Dedifferentiated amniotic fluid mesenchymal stem cell (primary cell): ENCODE data around the gene NDFIP2.
"Not testable (repeated sequence)": the region's sequence is repeated elsewhere in the genome, so short reads cannot be mapped to it uniquely, and the experiment has no call there.

ENCODE experiments used
- DNase-seq: peaks from one replicate; pipeline ENCODE4 v3.0.0-alpha.2; 2016; ENCODE audit errors: extremely low spot score

NDFIP2 gene

DNA sequence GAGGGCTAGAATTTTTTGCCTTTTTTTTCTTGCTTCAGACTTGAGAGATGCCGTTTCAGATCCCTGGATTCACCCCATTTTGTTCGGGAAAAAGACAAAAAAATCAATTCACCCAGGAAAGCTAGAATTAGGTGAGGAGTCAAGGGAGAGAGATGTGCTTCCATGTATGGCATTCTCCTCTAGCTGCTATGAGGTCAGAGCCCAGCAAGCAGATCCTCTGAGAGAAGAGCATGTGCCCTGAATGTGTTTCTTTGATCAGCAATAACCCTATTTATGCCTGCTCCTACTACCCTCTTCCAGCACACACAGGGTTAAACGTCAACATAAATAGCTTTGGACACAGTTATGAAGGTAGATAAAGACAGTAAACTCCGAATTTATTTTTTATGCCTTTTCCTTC is 53.6 kb downstream of the NDFIP2 start:
- DNase-seq, result no peak

DNA sequence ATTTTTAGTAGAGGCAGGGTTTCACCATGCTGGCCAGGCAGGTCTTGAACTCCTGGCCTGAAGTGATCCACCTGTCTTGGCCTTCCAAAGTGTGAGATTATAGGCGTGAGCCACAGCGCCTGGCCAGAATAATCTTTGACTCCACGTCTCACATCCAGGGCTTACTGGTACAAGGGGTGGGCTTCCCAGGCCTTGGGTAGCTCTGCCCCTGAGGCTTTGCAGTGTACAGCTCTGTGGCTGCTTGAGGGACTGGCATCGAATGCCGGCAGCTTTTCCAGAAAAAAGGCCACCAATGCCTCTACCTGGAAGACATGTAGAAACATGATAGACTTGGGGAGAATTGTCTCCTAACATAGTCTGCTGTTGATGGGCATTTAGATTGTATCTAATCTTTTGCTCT is 57.8 kb downstream of the NDFIP2 start:
- no peak for DNase-seq

DNA sequence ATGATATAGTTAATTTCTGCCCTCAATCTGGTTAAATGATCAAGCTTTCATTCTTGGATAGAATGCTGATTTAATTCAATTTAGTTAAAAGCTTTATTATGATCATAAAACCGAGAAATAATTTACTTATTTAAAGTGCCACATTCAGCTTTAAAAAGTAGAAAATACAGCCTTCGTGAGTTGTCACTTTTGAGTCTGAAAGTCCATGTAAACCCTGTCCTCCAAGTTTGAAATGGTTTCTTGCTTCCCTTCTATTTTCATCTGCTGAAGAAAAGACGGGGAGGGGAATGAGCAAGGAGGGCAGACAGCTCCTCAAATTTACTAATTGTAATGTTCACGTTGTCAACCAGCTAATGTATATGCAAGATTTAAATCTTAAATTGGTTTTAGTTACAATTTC is 59.5 kb downstream of the NDFIP2 start:
- no peak for DNase-seq

DNA sequence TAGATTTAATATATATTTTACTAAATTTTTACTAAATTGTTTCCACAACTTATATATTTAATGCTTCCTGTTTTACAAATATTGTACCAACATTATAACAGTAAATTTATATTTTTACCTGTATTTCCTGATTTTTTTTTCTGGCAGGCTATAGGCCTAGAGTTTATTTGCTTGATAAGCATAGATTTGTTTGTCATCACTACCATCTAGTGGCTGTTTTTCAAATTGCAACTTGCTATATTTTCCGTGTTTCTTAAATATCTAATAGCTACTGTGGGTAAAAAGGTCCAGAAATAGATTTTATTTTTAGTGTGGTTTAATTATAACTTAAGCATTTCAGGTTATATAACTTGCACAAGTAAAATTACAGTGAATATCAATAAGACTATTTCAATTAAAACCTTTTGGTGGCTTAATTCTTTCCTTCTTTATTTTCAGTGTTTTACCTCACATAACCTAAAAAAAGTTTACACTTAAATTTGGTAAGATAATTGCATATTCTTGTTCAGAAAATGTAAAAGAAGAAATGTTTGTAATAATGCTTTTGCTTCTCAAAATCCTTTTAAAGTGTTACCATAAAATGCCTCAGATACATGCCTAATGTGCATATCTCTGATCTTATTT is 60.6 kb downstream of the NDFIP2 start:
- DNase-seq, result peak; percentile 84

GRCh38 chr13:79543883-79544282 is 62.9 kb downstream of the NDFIP2 start:
- no peak for DNase-seq

DNA sequence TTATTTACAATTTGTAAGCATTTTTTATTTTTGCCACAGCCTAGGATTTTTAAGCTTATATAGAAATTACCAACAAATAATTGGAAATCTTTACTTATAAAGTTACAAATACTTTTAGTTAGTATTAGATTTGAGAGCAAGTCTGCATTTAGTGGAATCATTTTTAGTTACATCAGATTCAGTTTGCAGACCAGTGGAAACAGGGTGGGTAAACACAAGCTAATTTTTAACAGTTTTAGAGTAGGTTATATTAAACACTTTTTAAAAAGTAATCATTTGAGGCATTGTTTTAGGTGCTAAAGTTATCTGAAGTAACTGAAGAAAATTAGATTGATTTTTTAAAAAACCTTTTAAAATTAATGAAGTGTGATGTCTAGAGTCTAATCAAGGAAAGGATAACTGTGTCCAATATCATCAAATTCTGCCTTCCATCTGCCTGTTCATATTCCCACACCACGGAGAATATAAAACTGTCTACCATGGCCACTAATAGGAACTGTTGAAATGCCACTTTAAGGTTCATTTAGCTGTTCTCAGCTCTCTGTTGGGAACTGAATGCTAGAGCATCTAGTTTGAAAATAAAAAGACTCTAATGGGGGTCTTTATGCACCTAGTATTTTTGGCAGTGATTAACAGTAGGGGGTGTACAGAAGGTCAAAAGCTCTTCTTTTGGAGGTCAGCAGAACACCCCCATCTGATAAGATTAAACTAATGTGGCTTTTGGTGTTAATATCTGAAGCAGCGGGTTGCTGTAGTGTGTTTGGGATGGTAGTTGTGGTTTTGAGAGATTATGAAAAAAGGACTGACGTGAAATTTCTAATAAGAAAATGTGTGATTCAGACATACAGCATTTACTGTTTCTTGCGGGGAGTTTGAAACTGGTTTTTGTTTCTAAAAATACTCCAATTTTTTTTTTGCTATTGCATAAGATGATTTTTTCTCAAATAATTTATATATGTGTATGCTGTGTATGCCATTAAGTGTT is 66.5 kb downstream of the NDFIP2 start:
- DNase-seq, result no peak

DNA sequence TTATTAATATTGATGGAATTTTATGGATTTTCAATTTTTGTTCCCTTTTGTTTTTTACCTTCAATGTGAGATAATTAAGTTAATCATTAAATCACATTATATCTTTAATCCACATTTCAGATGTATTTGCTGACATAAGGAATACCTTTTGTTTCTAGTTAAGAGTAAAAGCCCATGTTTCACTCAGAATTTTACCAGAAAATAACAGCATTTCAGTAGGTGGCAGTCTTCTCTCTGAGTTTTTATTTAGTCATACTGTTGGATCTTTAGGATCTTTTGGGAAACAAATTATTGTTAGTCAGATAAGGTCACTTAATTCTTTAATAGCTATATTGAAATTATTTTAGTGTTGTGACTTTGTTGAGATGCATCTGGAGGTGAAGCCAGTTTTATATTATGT is 67.9 kb downstream of the NDFIP2 start:
- DNase-seq, result peak; percentile 27

- DNase-seq, result peak; percentile 34
Observed at GRCh38 chr13:79549355-79550106, 68.6 kb downstream of the NDFIP2 start.

- DNase-seq, result no peak
Observed at GRCh38 chr13:79557666-79558065, 76.7 kb downstream of the NDFIP2 start.

GRCh38 chr13:79560954-79561353 is 80.0 kb downstream of the NDFIP2 start:
- DNase-seq, result no peak

DNA sequence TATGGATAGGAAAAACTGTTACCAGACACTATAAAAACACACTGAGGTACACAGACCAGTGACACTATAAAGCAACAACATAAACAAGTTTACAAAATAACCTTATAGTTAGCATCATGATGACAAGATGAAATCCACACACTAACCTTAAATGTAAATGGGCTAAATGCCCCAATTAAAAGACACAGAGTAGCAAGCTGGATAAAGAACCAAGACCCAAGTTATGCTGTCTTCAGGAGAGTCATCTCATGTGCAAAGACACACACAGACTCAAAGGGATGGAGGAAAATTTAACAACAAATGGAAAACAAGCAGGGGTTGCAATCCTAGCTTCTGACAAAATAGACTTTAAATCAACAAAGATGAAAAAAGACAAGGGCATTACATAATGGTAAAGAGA is 81.6 kb downstream of the NDFIP2 start:
- no peak for DNase-seq

GRCh38 chr13:79566118-79566517 is 85.2 kb downstream of the NDFIP2 start:
- no peak for DNase-seq

- no peak for DNase-seq
Observed at GRCh38 chr13:79571147-79571546, 90.2 kb downstream of the NDFIP2 start.

GRCh38 chr13:79573892-79574291 is 92.9 kb downstream of the NDFIP2 start:
- not testable (repeated sequence) for DNase-seq

- DNase-seq, result peak; percentile 53
Observed at GRCh38 chr13:79581870-79582315, 100.9 kb downstream of the NDFIP2 start.

GRCh38 chr13:79582896-79583295 is 101.9 kb downstream of the NDFIP2 start:
- no peak for DNase-seq

DNA sequence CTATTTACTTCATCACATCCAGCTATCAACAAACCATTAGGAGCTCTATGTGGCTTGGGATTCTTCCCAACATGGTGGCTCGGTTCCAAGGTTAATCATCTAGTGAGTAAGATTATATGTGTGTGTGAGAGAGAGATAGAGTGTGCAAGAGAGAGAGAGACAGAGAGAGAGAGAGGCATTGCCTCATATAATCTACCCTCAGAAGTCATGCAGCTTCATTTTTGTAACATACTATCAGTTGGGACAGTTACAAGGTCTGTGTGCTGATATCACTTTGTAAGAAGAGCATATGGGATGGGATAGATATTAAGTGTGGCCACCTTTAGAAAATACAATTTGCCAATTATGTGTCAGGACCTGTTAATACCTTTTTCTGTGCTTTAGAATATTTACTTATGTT is 104.1 kb downstream of the NDFIP2 start:
- DNase-seq, result no peak

DNA sequence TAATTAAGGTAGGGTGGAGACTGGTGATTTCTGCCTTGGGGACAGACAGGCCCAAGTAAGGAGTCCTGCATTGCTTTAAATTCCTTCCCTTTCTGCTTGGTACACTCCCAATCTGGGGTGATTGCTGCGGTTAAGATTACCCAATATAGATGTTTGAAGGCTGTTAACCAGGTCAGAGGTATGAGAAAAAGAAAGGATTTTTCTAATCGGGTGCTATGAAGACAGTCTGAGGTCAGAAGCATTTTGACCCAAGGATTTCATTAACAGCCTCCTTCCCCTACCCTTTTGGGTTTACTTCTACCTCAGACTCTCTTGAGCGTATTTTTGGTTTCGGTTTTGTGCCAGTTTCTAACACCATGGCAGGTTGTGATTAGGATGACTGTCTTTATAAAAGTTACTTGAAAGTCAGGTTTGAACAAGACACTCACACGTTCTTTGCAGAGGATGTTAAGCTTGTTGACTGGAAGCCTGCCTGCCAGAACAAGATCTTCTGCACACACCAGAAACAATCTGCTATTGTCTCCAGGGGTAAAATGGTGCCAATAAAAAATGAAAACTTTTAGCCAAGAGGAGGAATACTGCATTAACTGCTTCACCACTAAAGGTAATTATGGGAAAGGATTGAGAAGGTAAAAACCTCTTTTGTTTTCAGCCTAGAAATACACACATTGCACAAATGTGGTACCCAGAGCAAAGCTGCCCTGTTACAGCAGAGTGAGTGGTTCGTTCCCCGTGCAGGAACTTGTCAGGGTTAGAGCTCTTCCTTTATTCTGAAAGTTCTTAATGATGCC is 108.8 kb downstream of the NDFIP2 start:
- no peak for DNase-seq

DNA sequence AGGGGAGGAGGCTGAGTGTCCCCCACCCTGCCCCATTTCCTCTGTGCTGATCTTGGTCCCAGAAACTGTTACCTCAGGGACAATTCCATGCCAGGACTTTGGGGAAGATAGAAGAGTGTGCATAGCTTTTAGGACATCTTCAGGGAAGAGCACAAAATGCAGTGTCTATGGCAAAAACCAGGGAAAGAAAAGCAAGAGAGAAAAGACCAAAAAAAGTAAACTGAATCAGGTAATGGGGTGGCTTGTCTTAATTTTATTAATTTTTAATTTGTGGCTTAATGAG is 109.4 kb downstream of the NDFIP2 start:
- DNase-seq, result no peak

DNA sequence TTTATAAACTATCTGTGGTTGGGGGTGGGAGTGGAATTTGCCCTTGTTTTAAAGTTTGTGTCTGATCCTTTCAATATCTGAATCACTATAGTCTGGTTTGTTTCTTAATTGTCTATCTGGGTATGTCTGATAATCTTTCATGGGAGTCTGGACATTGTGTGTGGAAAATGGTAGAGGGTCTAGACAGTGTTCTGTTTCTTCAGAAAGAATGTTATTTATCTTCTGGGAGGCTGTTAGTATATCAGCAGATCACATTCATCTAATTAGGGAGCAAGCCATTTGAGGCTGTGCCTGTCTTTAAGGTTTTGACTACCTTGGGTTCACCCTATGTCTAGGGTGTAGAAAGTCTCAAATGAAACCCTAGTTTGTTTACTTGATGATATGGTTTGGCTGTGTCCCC is 110.5 kb downstream of the NDFIP2 start:
- DNase-seq, result no peak

GRCh38 chr13:79593121-79593520 is 112.2 kb downstream of the NDFIP2 start:
- no peak for DNase-seq
